T-helper 1 cell treated with Interleukin-12 subunit alpha and Interleukin-12 subunit beta and Interleukin-4 antibody, amounts not matched to agents 30 μg/mL and 1 μg/mL, for 36 hours (primary cell): ENCODE measurements around the gene MYH15.

Experiments used
- H3K27ac Mint-ChIP-seq: one replicate; pipeline ENCODE4 v1.8.0; 2021; ENCODE audit warnings: mild to moderate bottlenecking, mixed read lengths
- H3K27me3 Mint-ChIP-seq: one replicate; pipeline ENCODE4 v1.8.0; 2021; ENCODE audit warnings: low read depth, mixed read lengths
- H3K36me3 Mint-ChIP-seq: one replicate; pipeline ENCODE4 v1.8.0; 2021; ENCODE audit warnings: low read depth, mixed read lengths
- H3K4me1 Mint-ChIP-seq: one replicate; pipeline ENCODE4 v1.8.0; 2021; ENCODE audit warnings: low read depth, mixed read lengths
- H3K4me3 Mint-ChIP-seq: one replicate; pipeline ENCODE4 v1.8.0; 2021; ENCODE audit warnings: mild to moderate bottlenecking, moderate library complexity, mixed read lengths
- H3K9me3 Mint-ChIP-seq: one replicate; pipeline ENCODE4 v1.8.0; 2021; ENCODE audit warnings: mixed read lengths

The MYH15 gene

DNA sequence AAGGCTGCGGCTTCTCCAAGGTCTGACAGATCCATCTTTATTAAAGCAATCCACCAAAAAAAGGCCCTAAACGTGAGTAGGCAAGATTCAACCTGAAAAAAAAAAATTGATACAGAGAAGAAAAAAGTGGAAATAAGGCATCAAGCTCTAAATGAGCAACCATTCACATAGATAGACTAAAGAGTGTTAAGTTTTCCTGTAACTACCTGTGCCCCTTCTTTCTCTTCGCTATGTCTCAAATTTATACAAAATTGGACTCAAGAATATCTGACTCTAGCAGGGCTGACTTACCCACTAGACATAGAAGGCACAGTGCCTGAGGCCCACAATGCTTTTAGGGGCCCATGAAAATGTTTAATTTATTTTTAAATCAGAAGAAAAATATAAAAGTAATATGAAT, at the start of gene MYH15:
MYH15 (minus strand) TSS at position 101 of the 400 bp plus-strand sequence; CDS start at position 35, 66 bp downstream.
- Mint-ChIP-seq H3K36me3 (no peaks in the 10 kb centered on the region), H3K4me3 (no peak within 1 kb of the TSS), H3K9me3 (no peaks in the 10 kb centered on the region), H3K4me1 (peaks cover 4% of the 10 kb centered on the region), H3K27me3 (peaks cover 10% of the 10 kb centered on the region), H3K27ac (no peak within 1 kb of the TSS)

DNA sequence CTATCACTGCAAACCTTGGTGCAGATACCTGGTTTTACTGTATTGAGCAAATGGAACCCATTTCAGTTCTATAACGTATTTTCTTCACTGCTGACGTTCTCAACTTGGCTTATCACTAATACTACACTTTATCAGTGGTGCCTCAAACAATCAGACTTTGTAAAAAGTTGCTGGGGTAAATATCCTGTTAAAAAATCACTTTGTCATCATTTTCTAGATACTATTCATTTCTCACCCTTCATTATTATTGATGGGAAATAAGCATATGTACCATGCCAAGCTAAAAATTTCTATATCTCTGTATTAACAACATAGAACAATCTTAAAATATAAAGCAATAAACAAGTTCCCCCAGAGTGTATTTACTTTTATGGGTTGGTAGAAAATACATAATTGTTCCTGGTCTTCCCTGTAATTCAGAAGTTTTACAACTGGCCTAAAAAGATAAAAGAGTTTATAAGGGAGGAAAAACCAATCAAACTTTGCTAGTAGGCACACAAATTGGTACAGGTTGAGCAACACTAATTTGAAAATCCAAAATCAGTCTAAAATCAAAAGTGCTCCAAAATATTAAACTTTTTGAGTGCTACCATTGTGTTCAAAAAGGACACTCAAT, 45.7 kb upstream of the MYH15 start:
- no peak overlapping the region for H3K27ac Mint-ChIP-seq
- peaks cover 5% of the 10 kb centered on the region for H3K4me1 Mint-ChIP-seq
- H3K4me3 Mint-ChIP-seq: no peak overlapping the region
- H3K27me3 Mint-ChIP-seq: no peaks in the 10 kb centered on the region
- peaks cover 25% of the 10 kb centered on the region for H3K36me3 Mint-ChIP-seq
- H3K9me3 Mint-ChIP-seq: no peaks in the 10 kb centered on the region

DNA sequence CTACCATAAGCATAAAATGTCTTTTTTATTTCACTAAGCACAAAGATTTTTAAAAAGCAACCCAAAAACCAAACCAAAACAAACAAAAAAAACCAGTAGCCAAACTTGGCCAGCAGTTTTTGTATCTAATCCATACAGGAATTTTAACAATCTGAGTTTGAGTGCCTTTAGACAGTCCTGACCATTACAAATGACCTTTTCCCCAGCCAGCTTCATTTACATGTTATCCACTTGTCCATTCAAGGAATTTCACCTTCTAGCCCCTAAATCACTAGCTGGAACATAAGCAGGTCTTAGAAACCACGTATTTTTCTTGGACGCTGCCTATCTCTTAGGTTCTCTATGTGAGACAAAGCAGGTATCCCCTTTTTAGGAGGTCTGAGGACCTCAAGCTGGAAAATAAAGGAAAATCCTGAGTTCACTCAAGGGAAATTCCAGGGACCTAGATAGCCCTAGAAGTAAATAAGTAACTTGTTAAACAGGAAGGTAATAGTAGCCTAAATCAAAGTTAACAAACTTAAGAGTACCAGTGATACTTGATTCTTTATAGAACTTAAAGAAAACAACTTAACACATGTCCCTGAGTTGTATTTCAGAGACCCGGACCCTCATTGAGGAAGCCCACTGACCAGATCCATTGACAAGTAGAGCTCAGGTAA, 44.6 kb upstream of the MYH15 start:
- H3K4me1 Mint-ChIP-seq: peaks cover 5% of the 10 kb centered on the region
- no peak overlapping the region for H3K27ac Mint-ChIP-seq
- H3K4me3 Mint-ChIP-seq: no peak overlapping the region
- H3K27me3 Mint-ChIP-seq: no peaks in the 10 kb centered on the region
- H3K9me3 Mint-ChIP-seq: no peaks in the 10 kb centered on the region
- H3K36me3 Mint-ChIP-seq: peaks cover 23% of the 10 kb centered on the region

DNA sequence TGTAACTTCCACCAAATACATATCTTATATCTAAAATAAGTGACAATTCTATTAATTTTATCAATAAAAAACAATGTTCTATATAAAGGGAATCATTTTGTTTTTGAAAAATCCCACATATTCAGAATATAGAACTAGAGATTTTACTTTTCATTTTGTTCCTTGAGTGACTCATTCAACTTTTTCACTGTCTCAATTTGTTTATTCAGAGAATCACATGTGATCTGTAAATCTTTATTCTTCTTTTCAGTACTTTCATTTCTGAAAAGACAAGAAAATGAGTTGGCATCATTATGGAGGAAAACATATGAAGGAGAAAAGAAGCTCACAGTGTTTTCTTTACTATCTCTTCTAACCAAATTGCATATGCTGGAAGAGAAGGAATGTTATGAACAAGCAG, 43.8 kb upstream of the MYH15 start:
- no peak overlapping the region for H3K27ac Mint-ChIP-seq
- H3K27me3 Mint-ChIP-seq: no peaks in the 10 kb centered on the region
- H3K4me1 Mint-ChIP-seq: peaks cover 5% of the 10 kb centered on the region
- H3K36me3 Mint-ChIP-seq: peaks cover 21% of the 10 kb centered on the region
- no peaks in the 10 kb centered on the region for H3K9me3 Mint-ChIP-seq
- no peak overlapping the region for H3K4me3 Mint-ChIP-seq

DNA sequence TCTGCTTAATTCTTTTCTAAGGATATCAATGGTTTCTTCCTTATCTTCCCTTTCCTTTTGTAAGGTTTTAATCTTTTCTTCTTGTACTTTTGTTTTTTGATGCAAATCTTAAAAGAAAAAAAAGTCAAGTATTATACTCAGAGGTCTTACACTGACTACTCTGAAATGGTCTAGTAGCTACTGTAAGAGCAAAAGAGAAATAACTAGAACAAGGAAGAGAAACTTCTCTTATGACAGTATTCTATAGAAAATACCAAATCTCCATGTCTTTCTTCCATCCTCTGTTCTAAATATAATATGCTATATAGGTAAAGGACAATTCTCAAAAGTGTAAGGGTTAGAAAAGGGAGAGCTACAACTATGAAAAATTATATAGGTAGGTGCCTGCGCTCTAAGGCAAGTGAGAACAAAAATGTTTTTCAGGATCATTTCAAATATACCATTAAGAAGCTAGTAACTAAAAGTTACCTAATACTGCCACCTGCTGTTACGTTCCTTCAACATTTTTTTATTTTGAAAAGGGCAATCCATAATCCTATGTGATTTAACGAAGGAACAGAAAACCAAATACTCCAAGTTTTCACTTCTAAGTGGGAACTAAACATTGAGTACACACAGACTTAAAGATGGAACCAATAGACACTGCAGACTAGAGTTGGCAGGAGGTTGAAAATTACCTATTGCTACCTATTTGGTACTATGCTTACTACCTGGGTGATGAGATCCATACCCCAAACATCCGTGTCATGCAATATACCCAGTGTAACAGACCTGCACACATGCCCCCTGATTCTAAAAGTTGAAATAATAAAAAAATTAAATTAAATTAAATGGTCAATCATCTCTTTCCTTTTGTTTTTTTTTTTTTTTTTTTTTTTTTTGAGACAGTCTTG, 42.1 kb upstream of the MYH15 start:
- Mint-ChIP-seq H3K9me3 (no peaks in the 10 kb centered on the region), H3K27me3 (no peaks in the 10 kb centered on the region), H3K4me1 (peaks cover 5% of the 10 kb centered on the region), H3K36me3 (peaks cover 16% of the 10 kb centered on the region), H3K4me3 (no peak overlapping the region), H3K27ac (no peak overlapping the region)

DNA sequence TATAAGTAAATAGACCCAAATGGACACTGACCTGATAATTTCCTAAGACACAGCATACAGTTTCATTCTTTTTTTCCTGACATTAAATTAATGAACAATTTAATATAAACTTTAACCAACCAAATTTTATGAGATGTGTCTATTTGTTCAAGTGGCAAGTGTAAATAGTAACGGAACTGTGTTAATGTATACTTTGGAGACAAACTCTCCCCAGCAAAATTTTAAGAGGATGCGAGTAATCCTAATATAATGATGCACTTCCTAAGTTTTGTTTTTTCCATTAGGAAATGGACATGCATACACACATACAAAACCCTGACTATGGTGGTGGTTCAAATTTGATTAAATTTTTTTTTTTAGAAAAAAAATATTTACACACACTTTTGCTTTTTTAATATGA, 38.5 kb upstream of the MYH15 start:
- Mint-ChIP-seq H3K4me3 (no peak overlapping the region), H3K36me3 (peaks cover 22% of the 10 kb centered on the region), H3K9me3 (no peaks in the 10 kb centered on the region), H3K27me3 (no peaks in the 10 kb centered on the region), H3K4me1 (peaks cover 8% of the 10 kb centered on the region), H3K27ac (no peak overlapping the region)

DNA sequence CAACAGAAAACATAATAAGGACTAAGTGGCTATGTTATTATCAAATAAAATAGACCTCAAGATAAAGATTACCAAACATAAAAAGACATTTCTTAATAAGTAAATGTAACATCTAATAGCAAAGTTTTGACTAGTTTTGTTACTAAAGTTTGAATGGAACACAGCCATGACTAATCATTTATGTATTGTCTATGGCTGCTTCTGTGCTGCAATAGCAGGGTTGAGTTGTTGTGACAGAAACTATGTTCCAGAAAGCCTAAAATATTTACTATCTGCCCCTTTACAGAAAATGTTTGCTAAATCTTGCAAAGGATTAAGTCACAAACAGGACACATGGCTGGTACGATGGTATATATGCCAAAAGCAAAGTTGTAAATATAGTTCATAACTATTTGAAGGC, 37.9 kb upstream of the MYH15 start:
- Mint-ChIP-seq H3K27ac (no peak overlapping the region), H3K36me3 (peaks cover 28% of the 10 kb centered on the region), H3K4me3 (no peak overlapping the region), H3K27me3 (no peaks in the 10 kb centered on the region), H3K4me1 (peaks cover 8% of the 10 kb centered on the region), H3K9me3 (no peaks in the 10 kb centered on the region)

DNA sequence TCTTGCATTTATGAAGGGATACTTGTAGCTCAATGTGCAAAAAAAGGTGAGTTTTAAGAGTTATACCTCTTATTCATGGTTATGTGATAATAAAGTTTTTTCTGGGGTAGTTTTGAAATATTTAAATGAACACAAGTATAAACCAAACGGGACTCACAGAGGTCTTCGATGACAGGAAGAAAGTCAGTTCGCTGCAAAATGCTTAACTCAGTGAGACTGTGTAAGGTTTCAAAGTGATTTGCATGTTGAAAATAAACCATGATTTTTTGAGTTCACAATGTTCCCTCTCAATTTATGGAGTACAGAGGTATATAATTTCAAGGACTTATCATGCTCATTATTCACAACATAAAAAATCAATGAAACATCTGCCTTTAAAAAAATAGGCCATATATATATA, 36.3 kb upstream of the MYH15 start:
- Mint-ChIP-seq H3K9me3 (no peaks in the 10 kb centered on the region), H3K4me1 (peaks cover 5% of the 10 kb centered on the region), H3K4me3 (no peak overlapping the region), H3K27me3 (no peaks in the 10 kb centered on the region), H3K27ac (no peak overlapping the region), H3K36me3 (peaks cover 31% of the 10 kb centered on the region)

DNA sequence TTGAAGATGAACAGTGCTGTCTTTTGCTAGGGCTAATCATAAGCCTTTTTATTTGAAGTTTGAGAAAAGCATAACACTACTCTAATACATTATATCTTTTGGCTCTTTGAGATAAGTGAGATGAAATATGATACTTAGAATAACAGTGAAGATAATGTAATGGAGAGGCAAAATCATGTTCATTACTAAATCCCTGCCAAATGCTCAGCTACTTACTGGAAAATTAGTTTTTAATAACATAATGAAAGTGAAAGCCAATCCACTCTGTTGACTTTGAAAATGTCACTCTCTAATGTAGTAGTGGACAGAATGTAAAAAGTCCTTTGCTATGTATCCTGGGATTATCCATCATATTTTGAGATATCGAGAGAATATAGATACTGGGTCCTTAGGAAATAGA, 35.9 kb upstream of the MYH15 start:
- H3K4me3 Mint-ChIP-seq: no peak overlapping the region

DNA sequence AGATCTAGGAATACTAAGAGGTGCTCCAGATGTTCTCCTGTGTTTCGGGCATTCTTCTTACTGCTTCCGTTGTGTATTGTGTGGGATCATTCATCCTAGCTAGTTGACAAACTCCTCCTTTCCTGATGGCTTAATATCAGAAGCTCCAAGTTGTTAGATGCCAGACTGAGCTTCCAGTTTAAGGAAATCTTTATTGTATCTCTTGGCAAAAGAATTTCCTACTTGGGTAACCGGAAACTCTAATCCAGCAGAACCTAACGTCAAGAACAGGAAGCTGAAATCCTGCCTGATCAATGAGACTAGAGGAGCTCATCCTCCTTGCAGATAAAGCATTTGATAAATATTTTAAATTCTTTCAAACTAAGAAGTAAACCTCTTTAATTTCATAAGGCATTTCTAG, 27.7 kb upstream of the MYH15 start:
- Mint-ChIP-seq H3K36me3 (peaks cover 8% of the 10 kb centered on the region), H3K27me3 (peaks cover 3% of the 10 kb centered on the region), H3K4me1 (no peaks in the 10 kb centered on the region), H3K9me3 (no peaks in the 10 kb centered on the region), H3K4me3 (no peak overlapping the region), H3K27ac (no peak overlapping the region)

More for the DNA sequence above, 35.9 kb upstream of the MYH15 start:
- Mint-ChIP-seq H3K36me3 (peaks cover 31% of the 10 kb centered on the region), H3K27ac (no peak overlapping the region), H3K27me3 (no peaks in the 10 kb centered on the region), H3K9me3 (no peaks in the 10 kb centered on the region), H3K4me1 (peaks cover 5% of the 10 kb centered on the region)

DNA sequence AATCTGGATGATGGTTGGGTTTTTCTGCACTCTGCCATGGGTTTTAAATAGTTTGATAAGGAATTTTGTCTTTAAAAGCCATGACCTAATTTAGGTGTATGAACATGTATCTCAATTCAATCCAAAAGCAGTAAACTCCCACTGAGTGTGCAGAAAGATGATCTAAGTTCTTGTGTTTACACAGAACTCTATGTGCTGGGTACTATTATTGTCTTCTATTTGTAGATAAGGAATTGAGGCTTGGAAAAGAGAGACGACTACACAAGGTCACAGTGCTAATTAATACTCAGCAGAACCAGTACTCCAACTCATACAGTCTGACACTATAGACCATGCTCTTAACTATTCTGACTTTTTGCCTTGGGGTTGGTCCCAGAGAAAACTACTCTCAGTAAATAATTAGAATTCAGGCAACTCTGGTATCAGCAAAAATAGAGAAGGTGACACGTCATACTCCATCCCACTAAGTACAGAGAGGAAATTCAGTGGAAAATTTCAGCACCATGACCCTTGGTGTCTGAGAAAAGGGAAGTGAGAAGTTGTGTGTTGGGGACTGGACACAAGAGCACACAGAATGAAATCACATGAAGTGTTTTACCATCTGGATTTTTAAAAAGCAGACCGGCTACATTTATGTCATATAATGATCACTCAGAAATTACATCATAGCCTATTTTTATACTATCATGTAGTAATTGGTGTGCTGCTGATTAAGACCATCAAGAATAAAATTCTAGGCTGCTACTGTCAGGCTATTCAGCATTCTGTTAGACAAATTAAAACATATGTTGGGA, 18.3 kb upstream of the MYH15 start:
- Mint-ChIP-seq H3K27me3 (peaks cover 12% of the 10 kb centered on the region), H3K4me1 (no peaks in the 10 kb centered on the region), H3K27ac (no peak overlapping the region), H3K36me3 (no peaks in the 10 kb centered on the region), H3K9me3 (no peaks in the 10 kb centered on the region), H3K4me3 (no peak overlapping the region)

DNA sequence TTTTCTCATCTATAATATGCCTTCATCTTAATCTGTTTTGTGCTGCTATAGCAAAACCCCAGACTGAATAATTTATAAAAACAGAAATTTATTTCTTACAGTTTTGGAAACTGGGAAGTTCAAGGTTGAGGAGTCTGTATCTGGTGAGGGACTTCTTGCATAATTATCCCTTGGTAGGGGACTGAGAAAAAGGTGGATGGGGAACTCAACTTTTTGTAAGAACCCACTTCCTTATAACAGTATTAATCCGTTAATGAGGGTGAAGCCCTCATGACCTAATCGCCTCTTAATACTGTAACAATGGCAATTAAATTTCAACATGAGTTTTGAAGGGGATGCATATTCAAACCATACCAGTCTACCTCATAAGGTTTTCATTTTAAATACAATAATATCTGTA, 17.4 kb upstream of the MYH15 start:
- H3K4me1 Mint-ChIP-seq: no peaks in the 10 kb centered on the region
- no peak overlapping the region for H3K27ac Mint-ChIP-seq
- peaks cover 10% of the 10 kb centered on the region for H3K27me3 Mint-ChIP-seq
- H3K36me3 Mint-ChIP-seq: no peaks in the 10 kb centered on the region
- H3K9me3 Mint-ChIP-seq: no peaks in the 10 kb centered on the region
- no peak overlapping the region for H3K4me3 Mint-ChIP-seq

DNA sequence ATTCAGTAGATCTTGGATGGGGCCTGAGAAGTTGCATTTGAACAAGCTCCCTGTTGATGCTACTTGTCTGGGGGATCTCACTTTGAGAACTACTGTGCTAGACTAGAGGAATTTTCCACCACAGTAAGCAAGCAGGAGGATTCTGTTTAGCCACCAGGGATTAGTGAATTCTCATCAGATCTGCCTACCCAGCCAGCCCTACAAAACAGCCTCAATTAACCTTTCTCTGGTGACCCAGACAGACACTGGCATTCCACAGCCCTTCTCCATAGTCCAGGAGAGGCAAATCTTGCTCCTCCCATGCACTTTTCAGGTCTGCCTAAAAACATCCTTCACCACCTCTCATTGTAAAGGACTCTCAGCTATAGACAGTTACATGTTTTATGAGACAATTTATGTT, 16.7 kb upstream of the MYH15 start:
- Mint-ChIP-seq H3K36me3 (no peaks in the 10 kb centered on the region), H3K27ac (no peak overlapping the region), H3K9me3 (no peaks in the 10 kb centered on the region), H3K27me3 (peaks cover 10% of the 10 kb centered on the region), H3K4me1 (no peaks in the 10 kb centered on the region), H3K4me3 (no peak overlapping the region)

DNA sequence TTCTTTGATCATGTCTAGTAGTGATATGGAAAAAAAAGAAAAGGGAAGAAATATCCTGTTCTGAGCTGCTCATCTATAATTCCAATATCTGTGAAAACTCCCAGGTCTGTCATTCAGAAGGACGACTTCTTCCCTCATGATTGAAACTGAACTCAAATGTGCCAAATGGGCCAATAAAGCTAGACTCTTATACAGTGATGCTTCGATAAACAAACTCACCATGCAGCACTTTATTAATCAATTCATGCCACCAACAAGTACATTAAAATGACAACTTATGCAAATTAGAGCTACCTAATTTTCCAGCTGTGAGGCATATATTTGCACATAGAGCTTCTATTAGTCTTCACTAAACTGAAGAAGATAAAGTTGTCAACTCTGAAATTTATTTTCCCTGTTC, 15.6 kb upstream of the MYH15 start:
- no peak overlapping the region for H3K4me3 Mint-ChIP-seq
- no peaks in the 10 kb centered on the region for H3K4me1 Mint-ChIP-seq
- H3K27me3 Mint-ChIP-seq: peaks cover 15% of the 10 kb centered on the region
- H3K9me3 Mint-ChIP-seq: no peaks in the 10 kb centered on the region
- no peak overlapping the region for H3K27ac Mint-ChIP-seq
- no peaks in the 10 kb centered on the region for H3K36me3 Mint-ChIP-seq
